Esophagus muscularis mucosa (tissue), 4 donors: ENCODE measurements around the gene SOX10.
"Not testable (repeated sequence)": the region's sequence is repeated elsewhere in the genome, so short reads cannot be mapped to it uniquely, and the experiment has no call there.

Experiments used
- CTCF ChIP-seq, 3 experiments: fragments of 200-600 bp in 2 of 3; fragments of 450-650 bp in 1 of 3; sonication (generic) in 2 of 3; IDR thresholded peaks; one replicate each; pipeline ENCODE4 v1.5.1; 2017 to 2019; ENCODE audit warnings: antibody characterized with exemption in 3 of 3, mild to moderate bottlenecking in 2 of 3, moderate library complexity in 1 of 3
- EP300 ChIP-seq: sonication (generic); formaldehyde crosslinking; IDR thresholded peaks from one replicate; pipeline ENCODE4 v1.6.1; 2017; ENCODE audit warnings: antibody characterized with exemption
- POLR2AphosphoS5 ChIP-seq, 2 donors: sonication (generic); formaldehyde crosslinking; IDR thresholded peaks; one replicate each; pipeline ENCODE4 v1.6.1; 2017; ENCODE audit warnings: antibody characterized with exemption in 2 of 2

- TF ChIP-seq POLR2AphosphoS5 (IDR thresholded peaks at IDR 0.05); CTCF (IDR thresholded peaks at IDR 0.05); EP300: not testable (repeated sequence)
Observed at GRCh38 chr22:37955825-37956397, 28.4 kb downstream of the SOX10 start.
